Effector memory CD8-positive, alpha-beta T cell (primary cell): ENCODE measurements around the gene VKORC1.

ENCODE experiments used
- ATAC-seq: fragments of 150-1000 bp; cut with Tn5 transposase; replicated peaks from 2 replicates; pipeline ENCODE4 v1.10.0; 2021; ENCODE audit warnings: mild to moderate bottlenecking, moderate library complexity
- DNase-seq, 3 experiments: peaks; one replicate each; pipeline ENCODE4 v3.0.0; 2021
- H3K27ac Mint-ChIP-seq, 2 donors: one replicate each; pipeline ENCODE4 v1.8.0; 2022; ENCODE audit warnings: mild to moderate bottlenecking in 2 of 2, mixed read lengths in 2 of 2, moderate library complexity in 2 of 2
- H3K27me3 Mint-ChIP-seq, 2 donors: one replicate each; pipeline ENCODE4 v1.8.0; 2022; ENCODE audit warnings: mixed read lengths in 2 of 2
- H3K36me3 Mint-ChIP-seq: one replicate; pipeline ENCODE4 v1.8.0; 2022; ENCODE audit warnings: mild to moderate bottlenecking, moderate library complexity, mixed read lengths; ENCODE audit not compliant: insufficient read depth
- H3K4me1 Mint-ChIP-seq, 2 donors: one replicate each; pipeline ENCODE4 v1.8.0; 2022; ENCODE audit warnings: low read depth in 2 of 2, mixed read lengths in 2 of 2
- H3K4me3 Mint-ChIP-seq, 2 donors: one replicate each; pipeline ENCODE4 v1.8.0; 2022; ENCODE audit warnings: mild to moderate bottlenecking in 2 of 2, mixed read lengths in 2 of 2, moderate library complexity in 2 of 2
- H3K9me3 Mint-ChIP-seq, 2 donors: one replicate each; pipeline ENCODE4 v1.8.0; 2022; ENCODE audit warnings: mixed read lengths in 2 of 2

VKORC1 gene

GRCh38 chr16:31088459-31089183 is 6.0 kb downstream of the VKORC1 start, which contains the start of gene PRSS53:
Gene PRSS53, minus strand, starts transcription at chr16:31088943. Its CDS starts 134 bp downstream, at chr16:31088809.
- Mint-ChIP-seq H3K4me1 (peaks cover 9 to 17% of the 10 kb centered on the region in 2 donors), H3K4me3 (no peak within 1 kb of the TSS), H3K27me3 (no peaks in the 10 kb centered on the region), H3K36me3 (peaks cover 21% of the 10 kb centered on the region), H3K27ac (peak within 1 kb of the TSS in 1 of 2 donors; percentile 32), H3K9me3 (no peaks in the 10 kb centered on the region)
- no peak for DNase-seq
- no peak for ATAC-seq

GRCh38 chr16:31087971-31088370 is 6.6 kb downstream of the VKORC1 start:
- Mint-ChIP-seq H3K27ac (no peak overlapping the region), H3K9me3 (no peaks in the 10 kb centered on the region), H3K4me1 (peaks cover 6 to 17% of the 10 kb centered on the region in 2 donors), H3K27me3 (no peaks in the 10 kb centered on the region), H3K36me3 (peaks cover 19% of the 10 kb centered on the region), H3K4me3 (no peak overlapping the region)
- ATAC-seq (no peak), DNase-seq (no peak)

GRCh38 chr16:31087481-31087880 is 7.1 kb downstream of the VKORC1 start:
- Mint-ChIP-seq H3K9me3 (no peaks in the 10 kb centered on the region), H3K27ac (no peak overlapping the region), H3K4me1 (peaks cover 6 to 15% of the 10 kb centered on the region in 2 donors), H3K36me3 (peaks cover 15% of the 10 kb centered on the region), H3K27me3 (no peaks in the 10 kb centered on the region), H3K4me3 (no peak overlapping the region)
- ATAC-seq (no peak), DNase-seq (no peak)

DNA sequence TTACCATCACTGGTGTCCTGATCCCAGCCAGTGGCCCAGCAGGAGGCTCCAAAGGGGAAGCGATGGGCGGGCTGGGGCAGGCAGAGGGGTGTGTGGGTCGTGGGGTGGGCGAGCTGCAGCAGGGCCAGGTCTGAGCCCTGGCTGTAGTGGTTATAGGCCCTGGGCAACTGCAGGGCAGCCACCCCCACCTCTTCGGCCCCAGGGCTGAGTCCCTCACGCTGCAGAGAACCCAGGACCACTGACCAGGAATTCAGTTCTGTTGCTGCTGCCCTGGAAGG is 8.0 kb downstream of the VKORC1 start:
- H3K36me3 Mint-ChIP-seq: peaks cover 14% of the 10 kb centered on the region
- H3K4me1 Mint-ChIP-seq: peaks cover 11 to 18% of the 10 kb centered on the region in 2 donors
- peak overlapping the region in 1 of 2 donors; percentile 55 for H3K27ac Mint-ChIP-seq
- H3K9me3 Mint-ChIP-seq: no peaks in the 10 kb centered on the region
- ATAC-seq: no peak
- DNase-seq: no peak
- no peaks in the 10 kb centered on the region for H3K27me3 Mint-ChIP-seq
- no peak overlapping the region for H3K4me3 Mint-ChIP-seq

GRCh38 chr16:31085873-31086628 is 8.5 kb downstream of the VKORC1 start:
- no peaks in the 10 kb centered on the region for H3K9me3 Mint-ChIP-seq
- H3K4me3 Mint-ChIP-seq: no peak overlapping the region
- DNase-seq (no peak), ATAC-seq (no peak)
- H3K36me3 Mint-ChIP-seq: peaks cover 17% of the 10 kb centered on the region
- peak overlapping the region in 1 of 2 donors; percentile 55 for H3K27ac Mint-ChIP-seq
- peaks cover 11 to 18% of the 10 kb centered on the region in 2 donors for H3K4me1 Mint-ChIP-seq
- H3K27me3 Mint-ChIP-seq: no peaks in the 10 kb centered on the region

- Mint-ChIP-seq H3K27ac (peak overlapping the region; percentile 23 to 51), H3K4me3 (no peak overlapping the region), H3K4me1 (peaks cover 12 to 19% of the 10 kb centered on the region in 2 donors), H3K27me3 (no peaks in the 10 kb centered on the region), H3K36me3 (peaks cover 20% of the 10 kb centered on the region), H3K9me3 (no peaks in the 10 kb centered on the region)
- DNase-seq: no peak
- no peak for ATAC-seq
Observed at GRCh38 chr16:31085411-31085810, 9.2 kb downstream of the VKORC1 start.

- H3K27me3 Mint-ChIP-seq: no peaks in the 10 kb centered on the region
- ATAC-seq (no peak), DNase-seq (no peak)
- peaks cover 24% of the 10 kb centered on the region for H3K36me3 Mint-ChIP-seq
- no peak overlapping the region for H3K4me3 Mint-ChIP-seq
- H3K4me1 Mint-ChIP-seq: peaks cover 14 to 22% of the 10 kb centered on the region in 2 donors
- H3K9me3 Mint-ChIP-seq: no peaks in the 10 kb centered on the region
- peak overlapping the region; percentile 23 to 51 for H3K27ac Mint-ChIP-seq
Observed at GRCh38 chr16:31084584-31085302, 9.9 kb downstream of the VKORC1 start.

- Mint-ChIP-seq H3K4me3 (no peak overlapping the region), H3K27ac (no peak overlapping the region), H3K4me1 (peaks cover 15 to 27% of the 10 kb centered on the region in 2 donors), H3K36me3 (peaks cover 27% of the 10 kb centered on the region), H3K27me3 (no peaks in the 10 kb centered on the region), H3K9me3 (no peaks in the 10 kb centered on the region)
- DNase-seq (no peak), ATAC-seq (no peak)
Observed at GRCh38 chr16:31083981-31084380, 10.6 kb downstream of the VKORC1 start.

DNA sequence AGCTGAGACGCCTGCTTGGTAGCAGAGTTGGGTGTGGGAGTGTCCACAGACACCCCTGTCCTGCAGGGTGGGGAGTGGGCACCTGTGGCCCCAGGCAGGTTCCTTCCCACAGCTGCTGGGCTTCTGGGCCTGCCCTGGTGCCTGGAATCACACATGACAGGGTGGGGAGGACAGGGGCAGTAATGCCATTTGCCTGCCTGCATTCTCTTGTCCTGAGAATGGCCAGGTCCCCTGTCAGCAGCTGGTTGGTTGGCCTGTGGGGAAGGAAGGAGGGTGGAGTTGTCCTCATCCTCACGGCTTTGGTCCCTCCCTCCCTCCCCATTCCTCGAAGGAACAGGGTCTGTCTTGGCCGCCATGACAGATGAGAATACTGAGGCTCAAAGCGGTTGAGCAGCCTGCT is 11.0 kb downstream of the VKORC1 start:
- DNase-seq (no peak), ATAC-seq (no peak)
- no peak overlapping the region for H3K4me3 Mint-ChIP-seq
- H3K4me1 Mint-ChIP-seq: peaks cover 17 to 31% of the 10 kb centered on the region in 2 donors
- peak overlapping the region in 1 of 2 donors; percentile 49 for H3K27ac Mint-ChIP-seq
- H3K36me3 Mint-ChIP-seq: peaks cover 27% of the 10 kb centered on the region
- no peaks in the 10 kb centered on the region for H3K27me3 Mint-ChIP-seq
- H3K9me3 Mint-ChIP-seq: no peaks in the 10 kb centered on the region

DNA sequence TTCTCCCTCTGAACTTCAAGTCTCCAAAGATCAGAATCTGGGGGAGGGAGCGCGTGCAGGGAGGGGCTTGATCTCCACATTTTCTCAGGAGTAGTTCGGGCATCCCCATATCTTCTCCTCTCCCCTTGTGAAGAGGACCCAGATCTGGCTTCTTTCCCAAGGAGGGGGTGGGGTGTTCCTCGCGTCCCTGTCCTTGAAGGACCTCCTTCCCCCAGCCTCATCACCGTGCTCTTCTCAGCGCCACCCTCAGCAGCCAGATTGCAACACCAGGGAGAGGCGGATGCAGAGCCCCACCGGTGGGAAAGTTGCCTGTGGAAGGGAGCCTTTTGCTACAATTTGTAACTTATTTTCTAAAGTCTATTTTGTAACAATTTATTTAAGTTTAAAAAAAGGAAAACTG is 11.5 kb downstream of the VKORC1 start:
- peaks cover 21 to 32% of the 10 kb centered on the region in 2 donors for H3K4me1 Mint-ChIP-seq
- H3K4me3 Mint-ChIP-seq: no peak overlapping the region
- no peaks in the 10 kb centered on the region for H3K27me3 Mint-ChIP-seq
- H3K36me3 Mint-ChIP-seq: peaks cover 31% of the 10 kb centered on the region
- DNase-seq (no peak), ATAC-seq (no peak)
- no peaks in the 10 kb centered on the region for H3K9me3 Mint-ChIP-seq
- H3K27ac Mint-ChIP-seq: peak overlapping the region in 1 of 2 donors; percentile 49

DNA sequence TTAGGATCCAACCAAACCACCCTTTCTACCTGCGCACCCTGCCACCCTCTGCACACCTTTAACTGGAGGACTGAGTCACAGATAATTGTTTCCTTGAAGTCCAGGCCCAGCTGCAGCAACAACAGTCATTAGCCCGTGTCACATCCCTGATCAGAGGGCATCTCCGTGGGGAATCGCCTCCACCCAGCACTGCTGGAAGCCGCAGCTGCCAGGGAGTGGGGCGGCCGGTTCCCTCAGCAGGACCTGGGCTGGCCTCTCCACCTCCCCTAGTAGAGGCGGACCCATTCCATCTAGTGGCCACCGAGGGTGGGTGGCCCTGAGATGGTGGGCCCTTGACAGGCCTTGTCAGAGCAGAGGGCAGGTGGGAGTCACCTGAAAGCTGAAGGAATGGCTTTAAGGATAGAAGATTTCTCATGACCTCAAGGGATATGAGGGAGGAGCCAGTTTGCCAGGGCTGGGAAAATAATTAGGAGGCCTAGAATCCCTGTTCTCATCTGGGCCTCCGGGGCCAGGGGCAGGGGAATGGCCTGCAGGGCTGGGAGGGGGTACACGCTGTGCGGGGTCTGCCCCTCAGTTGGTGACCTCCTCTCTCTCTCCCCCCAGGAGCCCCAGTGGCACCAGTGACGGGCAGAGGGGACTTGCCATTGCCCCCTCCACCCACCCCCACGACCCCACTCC is 12.1 kb downstream of the VKORC1 start:
- Mint-ChIP-seq H3K27ac (peak overlapping the region; percentile 27 to 52), H3K27me3 (no peaks in the 10 kb centered on the region), H3K4me3 (no peak overlapping the region), H3K9me3 (no peaks in the 10 kb centered on the region), H3K4me1 (peaks cover 25 to 37% of the 10 kb centered on the region in 2 donors), H3K36me3 (peaks cover 36% of the 10 kb centered on the region)
- DNase-seq (no peak), ATAC-seq (no peak)

DNA sequence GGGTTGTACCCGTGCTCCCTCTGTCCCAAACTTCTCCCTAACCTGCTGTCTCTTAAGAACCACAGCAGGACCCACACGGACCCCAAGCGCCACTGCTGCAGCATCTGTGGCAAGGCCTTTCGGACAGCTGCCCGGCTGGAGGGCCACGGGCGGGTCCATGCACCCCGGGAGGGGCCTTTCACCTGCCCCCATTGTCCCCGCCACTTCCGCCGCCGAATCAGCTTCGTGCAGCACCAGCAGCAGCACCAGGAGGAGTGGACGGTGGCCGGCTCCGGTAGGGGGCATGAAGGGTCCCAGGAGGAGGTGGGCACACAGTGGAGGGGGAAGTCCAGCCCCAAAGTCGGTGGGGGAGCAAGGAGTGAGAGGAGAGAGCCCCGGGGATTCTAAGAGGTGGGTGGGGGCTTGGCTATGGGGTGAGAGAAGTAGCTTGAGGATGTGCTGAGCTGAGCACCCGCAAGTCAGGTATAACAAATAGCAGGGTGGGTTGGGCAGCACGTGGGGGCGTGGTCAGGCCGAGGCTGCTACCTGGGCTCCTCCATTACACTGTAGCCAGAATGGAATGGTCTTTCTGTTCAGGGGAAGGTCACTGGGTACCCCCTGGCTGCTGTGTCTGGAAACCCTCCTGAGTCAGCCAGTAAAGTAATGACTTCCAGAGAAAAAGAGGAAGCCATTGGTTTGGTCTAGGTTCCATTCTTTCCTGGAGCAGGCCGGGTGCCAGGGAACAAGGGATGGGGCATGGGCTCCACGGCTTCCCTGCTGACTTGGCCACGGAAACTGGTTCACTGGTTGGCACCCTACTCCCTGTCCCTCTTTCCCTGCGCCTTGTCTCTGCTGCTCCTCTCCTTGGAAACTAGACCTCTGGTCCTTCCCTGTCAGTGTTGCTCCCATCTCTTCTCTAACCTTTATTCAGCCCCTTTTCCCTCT is 12.9 kb downstream of the VKORC1 start:
- Mint-ChIP-seq H3K27ac (peak overlapping the region; percentile 27 to 52), H3K4me3 (no peak overlapping the region), H3K27me3 (no peaks in the 10 kb centered on the region), H3K9me3 (no peaks in the 10 kb centered on the region), H3K36me3 (peaks cover 40% of the 10 kb centered on the region), H3K4me1 (peaks cover 25 to 37% of the 10 kb centered on the region in 2 donors)
- ATAC-seq (no peak), DNase-seq (no peak)
